HEK293 (cell line): ENCODE measurements around the gene MACF1.

Experiments used
- CTCF ChIA-PET: fragments of 350-600 bp; formaldehyde crosslinking; extraction: SDS; loops from one replicate; lab custom pipeline; 2021; ENCODE audit warnings: antibody characterized with exemption; lab: Yijun Ruan, JAX
- POLR2A ChIA-PET: fragments of 300-600 bp; formaldehyde crosslinking; extraction: SDS; loops from one replicate; lab custom pipeline; 2020; ENCODE audit warnings: antibody characterized with exemption, inconsistent platforms; lab: Yijun Ruan, JAX
- H3K27ac ChIP-seq: fragments of 200-500 bp; sonication (Bioruptor generic); 2 replicates; pipeline ENCODE4 v1.5.1; 2014; ENCODE audit warnings: low read depth, low read length, control low read depth, inconsistent platforms; ENCODE audit errors: extremely low read depth
- H3K36me3 ChIP-seq, 2 experiments: fragments of 200-500 bp in 1 of 2; sonication (Bioruptor generic) in 1 of 2; 1 replicate in 1 of 2; 2 replicates in 1 of 2; pipeline ENCODE4 v1.5.1; 2014 to 2017; ENCODE audit warnings: inconsistent platforms in 2 of 2, low read length in 2 of 2; ENCODE audit not compliant: control insufficient read depth in 2 of 2, insufficient read depth in 1 of 2
- H3K4me1 ChIP-seq: fragments of 200-500 bp; sonication (Bioruptor generic); 2 replicates; pipeline ENCODE4 v1.5.1; 2014; ENCODE audit warnings: mild to moderate bottlenecking, low read length, inconsistent platforms; ENCODE audit not compliant: control insufficient read depth, insufficient read depth
- H3K4me3 ChIP-seq: 2 replicates; pipeline ENCODE4 v1.5.1; 2011; ENCODE audit warnings: low read depth, mild to moderate bottlenecking, control low read depth, low read length, moderate library complexity
- H3K9me3 ChIP-seq: fragments of 200-500 bp; sonication (Bioruptor generic); 2 replicates; pipeline ENCODE4 v1.5.1; 2014; ENCODE audit warnings: low read depth, low read length, inconsistent platforms; ENCODE audit not compliant: control insufficient read depth, insufficient read depth
- PRDM4 ChIP-seq: fragments of 450-650 bp; formaldehyde crosslinking; IDR thresholded peaks from 2 replicates; pipeline ENCODE4 v1.5.1; 2017; ENCODE audit warnings: missing biosample characterization, missing genetic modification characterization
- PRDM6 ChIP-seq: fragments of 450-650 bp; formaldehyde crosslinking; IDR thresholded peaks from 2 replicates; pipeline ENCODE4 v1.5.1; 2017; ENCODE audit warnings: missing biosample characterization, missing genetic modification characterization
- YY1 ChIP-seq: fragments of 450-650 bp; formaldehyde crosslinking; IDR thresholded peaks from 2 replicates; pipeline ENCODE4 v1.5.1; 2018; ENCODE audit warnings: missing biosample characterization, missing genetic modification characterization
- ZBTB26 ChIP-seq: fragments of 450-650 bp; formaldehyde crosslinking; optimal IDR thresholded peaks from 2 replicates; pipeline ENCODE3; 2016; ENCODE audit warnings: missing biosample characterization, mild to moderate bottlenecking, missing genetic modification characterization
- ZBTB8A ChIP-seq: fragments of 450-650 bp; formaldehyde crosslinking; IDR thresholded peaks from 2 replicates; pipeline ENCODE4 v1.5.1; 2016; ENCODE audit warnings: missing biosample characterization, missing genetic modification characterization
- ZNF114 ChIP-seq: fragments of 450-650 bp; formaldehyde crosslinking; IDR thresholded peaks from 2 replicates; pipeline ENCODE4 v1.5.0; 2017; ENCODE audit warnings: missing biosample characterization, missing genetic modification characterization
- ZNF18 ChIP-seq: fragments of 450-650 bp; formaldehyde crosslinking; IDR thresholded peaks from 2 replicates; pipeline ENCODE4 v1.5.1; 2016; ENCODE audit warnings: missing biosample characterization, missing genetic modification characterization
- ZNF214 ChIP-seq: fragments of 450-650 bp; formaldehyde crosslinking; IDR thresholded peaks from 2 replicates; pipeline ENCODE4 v1.5.1; 2017; ENCODE audit warnings: missing biosample characterization, mild to moderate bottlenecking, missing genetic modification characterization, borderline replicate concordance
- ZNF239 ChIP-seq: fragments of 450-650 bp; formaldehyde crosslinking; IDR thresholded peaks from 2 replicates; pipeline ENCODE4 v1.5.1; 2016; ENCODE audit warnings: missing biosample characterization, missing genetic modification characterization
- ZNF248 ChIP-seq: fragments of 450-650 bp; formaldehyde crosslinking; IDR thresholded peaks from 2 replicates; pipeline ENCODE4 v1.5.1; 2017; ENCODE audit warnings: missing biosample characterization, missing genetic modification characterization
- ZNF596 ChIP-seq: fragments of 450-650 bp; IDR thresholded peaks from 2 replicates; pipeline ENCODE4 v1.5.0; 2018; ENCODE audit warnings: missing biosample characterization, mild to moderate bottlenecking, missing genetic modification characterization, moderate library complexity
- ZNF610 ChIP-seq: fragments of 450-650 bp; formaldehyde crosslinking; IDR thresholded peaks from 2 replicates; pipeline ENCODE4 v1.5.1; 2016; ENCODE audit warnings: missing biosample characterization, missing genetic modification characterization, borderline replicate concordance
- ZNF704 ChIP-seq: fragments of 450-650 bp; formaldehyde crosslinking; IDR thresholded peaks from 2 replicates; pipeline ENCODE4 v1.5.1; 2016; ENCODE audit warnings: missing biosample characterization, missing genetic modification characterization
- ZNF76 ChIP-seq: fragments of 450-650 bp; formaldehyde crosslinking; IDR thresholded peaks from 2 replicates; pipeline ENCODE4; 2016; ENCODE audit warnings: low read depth, missing biosample characterization, missing genetic modification characterization, borderline replicate concordance
- ZSCAN23 ChIP-seq: fragments of 450-650 bp; formaldehyde crosslinking; IDR thresholded peaks from 2 replicates; pipeline ENCODE4 v1.5.1; 2016; ENCODE audit warnings: missing biosample characterization, missing genetic modification characterization

The MACF1 gene

GRCh38 chr1:39184354-39184818 lies 20.1 kb upstream of the MACF1 start (continued):
- TF ChIP-seq PRDM6 (tag by site-specific recombination) (no peak), ZBTB8A (tag by site-specific recombination) (no peak), ZBTB26 (no peak), PRDM4 (tag by site-specific recombination) (no peak), ZNF248 (tag by site-specific recombination) (no peak), ZNF76 (tag by site-specific recombination) (no peak), YY1 (tag by site-specific recombination) (no peak), ZNF114 (tag by site-specific recombination) (no peak), ZNF704 (tag by site-specific recombination) (no peak), ZNF214 (tag by site-specific recombination) (no peak), ZSCAN23 (tag by site-specific recombination) (no peak)

GRCh38 chr1:39187275-39188046 lies 17.0 kb upstream of the MACF1 start:
- Histone ChIP-seq H3K4me3 (no peak overlapping the region), H3K4me1 (peaks cover 18% of the 10 kb centered on the region), H3K36me3 (no peaks in the 10 kb centered on the region), H3K9me3 (no peaks in the 10 kb centered on the region), H3K27ac (no peak overlapping the region)
- POLR2A ChIA-PET = interaction anchor here (0.6 kb wide), 1 partner anchor 63 kb away, joined by 3 read pairs; no protein-coding TSS in a partner anchor
- CTCF ChIA-PET = interaction anchor here (0.6 to 2.7 kb wide), 13 partner anchors 9 to 772 kb away, joined by 3 to 20 read pairs (median 4); no protein-coding TSS in a partner anchor
- peak; percentile 94 for TF ChIP-seq ZNF596 (tag by site-specific recombination)
- no peak for TF ChIP-seq ZNF239 (tag by site-specific recombination)

GRCh38 chr1:39189592-39190041 lies 14.9 kb upstream of the MACF1 start:
- Histone ChIP-seq H3K4me1 (peaks cover 8% of the 10 kb centered on the region; the same call in 1 of the 2 replicates), H3K9me3 (no peaks in the 10 kb centered on the region), H3K36me3 (no peaks in the 10 kb centered on the region), H3K27ac (no peak overlapping the region), H3K4me3 (no peak overlapping the region)
- ChIA-PET CTCF (interaction anchor here (0.5 to 6.6 kb wide), 8 partner anchors 21 to 91 kb away, joined by 3 to 62 read pairs (median 33); no protein-coding TSS in a partner anchor), POLR2A (no interaction called here)
- TF ChIP-seq ZNF610 (tag by site-specific recombination) = no peak
- peak; percentile 78 for TF ChIP-seq PRDM6 (tag by site-specific recombination)
- TF ChIP-seq ZNF18 (tag by site-specific recombination) = no peak
